Measurements from ENCODE around the gene GNPAT.
A peak's percentile ranks its signal among the peaks of the same experiment; 100 is the strongest.
"Not testable (repeated sequence)": the region's sequence is repeated elsewhere in the genome, so short reads cannot be mapped to it uniquely, and the experiment has no call there.

Gene GNPAT

DNA sequence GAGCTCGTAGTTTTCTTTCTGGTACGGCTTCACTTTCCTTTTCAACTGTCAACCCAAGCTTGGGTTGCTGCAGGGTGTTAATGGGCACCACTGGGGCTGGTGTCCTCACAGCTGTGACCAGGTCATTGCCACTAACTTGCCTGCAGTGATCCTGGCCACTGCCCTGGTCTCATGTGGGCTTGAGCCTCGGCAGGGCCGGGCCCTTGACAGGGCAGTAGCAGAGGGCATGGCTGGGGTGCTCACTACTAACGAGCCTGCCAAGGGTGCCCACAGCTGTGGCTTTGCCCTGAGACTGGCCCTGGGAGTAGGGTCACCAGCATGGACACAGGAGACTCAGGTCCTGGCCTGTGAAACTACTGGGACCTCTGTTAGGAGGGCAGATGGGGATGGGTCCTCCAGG, 31.5 kb upstream of the GNPAT start:
- no peak overlapping the region for H3K9ac ChIP-seq (ENCODE audit: low read length)
- TF ChIP-seq EZH2phosphoT487 (conservative IDR thresholded peaks at IDR 0.05; ENCODE audit: low read length), result no peak
- TF ChIP-seq, protein P1, sequence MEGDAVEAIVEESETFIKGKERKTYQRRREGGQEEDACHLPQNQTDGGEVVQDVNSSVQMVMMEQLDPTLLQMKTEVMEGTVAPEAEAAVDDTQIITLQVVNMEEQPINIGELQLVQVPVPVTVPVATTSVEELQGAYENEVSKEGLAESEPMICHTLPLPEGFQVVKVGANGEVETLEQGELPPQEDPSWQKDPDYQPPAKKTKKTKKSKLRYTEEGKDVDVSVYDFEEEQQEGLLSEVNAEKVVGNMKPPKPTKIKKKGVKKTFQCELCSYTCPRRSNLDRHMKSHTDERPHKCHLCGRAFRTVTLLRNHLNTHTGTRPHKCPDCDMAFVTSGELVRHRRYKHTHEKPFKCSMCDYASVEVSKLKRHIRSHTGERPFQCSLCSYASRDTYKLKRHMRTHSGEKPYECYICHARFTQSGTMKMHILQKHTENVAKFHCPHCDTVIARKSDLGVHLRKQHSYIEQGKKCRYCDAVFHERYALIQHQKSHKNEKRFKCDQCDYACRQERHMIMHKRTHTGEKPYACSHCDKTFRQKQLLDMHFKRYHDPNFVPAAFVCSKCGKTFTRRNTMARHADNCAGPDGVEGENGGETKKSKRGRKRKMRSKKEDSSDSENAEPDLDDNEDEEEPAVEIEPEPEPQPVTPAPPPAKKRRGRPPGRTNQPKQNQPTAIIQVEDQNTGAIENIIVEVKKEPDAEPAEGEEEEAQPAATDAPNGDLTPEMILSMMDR (IDR thresholded peaks at IDR 0.05; ENCODE audit: insufficient read depth, low read length, poor library complexity, severe bottlenecking), result no peak
- no peak overlapping the region for H3K4me2 ChIP-seq (ENCODE audit: low read depth, low read length, poor library complexity, severe bottlenecking)
- H3K27ac ChIP-seq (ENCODE audit: low read depth, low read length), result no peak overlapping the region
- H3K9me2 ChIP-seq (replicated peaks; ENCODE audit: insufficient read depth, low read length), result no peaks in the 10 kb centered on the region
- H3K79me2 ChIP-seq (ENCODE audit: insufficient read depth, low read length), result no peaks in the 10 kb centered on the region
- no peak overlapping the region for H2AFZ ChIP-seq (ENCODE audit: low read depth, low read length, severe bottlenecking)
- no peaks in the 10 kb centered on the region for H3F3A ChIP-seq (ENCODE audit: insufficient read depth)
- no peaks in the 10 kb centered on the region for H4K20me1 ChIP-seq (ENCODE audit: low read depth, low read length)
- no peaks in the 10 kb centered on the region for H3K9me3 ChIP-seq (ENCODE audit: insufficient read depth, low read length)
- no peaks in the 10 kb centered on the region for H3K36me3 ChIP-seq (ENCODE audit: low read length)
- H3K4me3 ChIP-seq (ENCODE audit: insufficient read depth, low read length, poor library complexity, severe bottlenecking), result no peak overlapping the region
- no peaks in the 10 kb centered on the region for H3K27me3 ChIP-seq (ENCODE audit: low read length)

DNA sequence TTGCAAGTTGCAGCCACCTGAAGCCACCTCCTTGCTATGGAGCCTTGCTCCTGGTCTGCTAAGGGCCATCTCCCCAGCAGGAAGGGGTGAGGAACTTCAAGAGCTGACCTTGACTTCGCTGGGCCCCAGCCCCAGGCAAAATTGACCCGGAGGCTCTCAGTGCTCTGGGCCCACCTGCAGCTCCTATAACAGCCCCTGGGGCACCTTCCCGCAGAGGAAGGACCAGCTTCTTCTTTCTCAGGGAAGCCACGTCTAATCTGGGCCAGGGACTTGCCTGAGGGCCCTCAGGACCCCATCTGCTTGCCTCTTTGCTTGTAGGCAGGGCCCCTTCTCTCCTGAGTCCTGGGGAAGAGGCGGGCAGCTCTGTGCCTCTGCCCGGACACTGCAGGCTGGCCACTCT, 30.9 kb upstream of the GNPAT start:
- TF ChIP-seq EZH2phosphoT487 (conservative IDR thresholded peaks at IDR 0.05; ENCODE audit: low read length), result no peak
- TF ChIP-seq, protein P1 (IDR thresholded peaks at IDR 0.05; ENCODE audit: insufficient read depth, low read length, poor library complexity, severe bottlenecking), result no peak
- H3K36me3 ChIP-seq (ENCODE audit: low read length), result no peaks in the 10 kb centered on the region
- no peaks in the 10 kb centered on the region for H3K9me3 ChIP-seq (ENCODE audit: insufficient read depth, low read length)
- H3K9me2 ChIP-seq (replicated peaks; ENCODE audit: insufficient read depth, low read length), result no peaks in the 10 kb centered on the region
- no peak overlapping the region for H2AFZ ChIP-seq (ENCODE audit: low read depth, low read length, severe bottlenecking)
- no peaks in the 10 kb centered on the region for H3F3A ChIP-seq (ENCODE audit: insufficient read depth)
- no peaks in the 10 kb centered on the region for H4K20me1 ChIP-seq (ENCODE audit: low read depth, low read length)
- H3K27ac ChIP-seq (ENCODE audit: low read depth, low read length), result no peak overlapping the region
- no peak overlapping the region for H3K9ac ChIP-seq (ENCODE audit: low read length)
- no peaks in the 10 kb centered on the region for H3K79me2 ChIP-seq (ENCODE audit: insufficient read depth, low read length)
- no peak overlapping the region for H3K4me2 ChIP-seq (ENCODE audit: low read depth, low read length, poor library complexity, severe bottlenecking)
- H3K27me3 ChIP-seq (ENCODE audit: low read length), result no peaks in the 10 kb centered on the region
- no peak overlapping the region for H3K4me3 ChIP-seq (ENCODE audit: insufficient read depth, low read length, poor library complexity, severe bottlenecking)

DNA sequence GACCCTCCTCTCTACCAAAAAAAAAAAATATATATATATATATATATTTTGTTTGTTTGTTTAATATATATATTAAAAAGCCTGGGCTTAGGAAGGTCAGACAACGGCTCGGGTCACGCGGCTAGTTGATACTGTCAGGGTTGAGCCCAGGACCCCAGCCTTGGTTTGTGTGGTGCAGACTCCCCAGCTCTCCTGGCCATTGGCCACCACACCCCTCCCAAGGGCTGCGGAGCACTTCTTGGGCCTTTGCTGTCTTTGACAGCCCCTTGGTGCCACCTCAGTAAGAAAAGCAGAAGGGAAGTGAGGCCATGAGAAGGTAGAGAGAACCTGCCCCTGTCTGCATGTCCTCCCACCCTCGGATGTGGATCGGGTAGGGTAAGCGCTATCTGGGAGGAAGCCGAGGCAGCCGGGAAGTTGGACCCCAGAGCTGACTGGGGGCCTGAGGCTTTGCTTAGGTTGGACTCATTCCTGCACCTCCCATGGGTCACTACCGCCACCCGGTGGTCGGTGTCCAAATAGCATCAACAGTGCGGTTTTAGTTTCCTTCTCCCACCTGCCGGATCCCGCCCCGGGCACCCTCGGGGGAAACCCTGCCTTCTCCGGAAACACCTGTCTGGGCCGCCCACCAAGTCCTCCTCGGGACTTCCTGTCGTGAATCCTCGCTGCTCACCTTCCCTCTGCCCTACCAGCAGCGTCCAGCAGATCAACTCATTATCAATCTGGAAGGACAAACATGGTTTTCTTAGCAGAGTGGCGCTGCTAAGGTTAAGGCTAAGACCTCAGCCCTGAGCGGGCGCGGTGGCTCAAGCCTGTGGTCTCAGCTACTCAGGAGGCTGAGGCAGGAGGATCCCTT, 29.8 kb upstream of the GNPAT start:
- Histone ChIP-seq H3K4me2 (ENCODE audit: low read depth, low read length, poor library complexity, severe bottlenecking) (peak overlapping the region; percentile 60), H3K9me2 (replicated peaks; ENCODE audit: insufficient read depth, low read length) (no peaks in the 10 kb centered on the region), H3K27me3 (ENCODE audit: low read length) (no peaks in the 10 kb centered on the region), H3K27ac (ENCODE audit: low read depth, low read length) (no peak overlapping the region), H3F3A (ENCODE audit: insufficient read depth) (no peaks in the 10 kb centered on the region), H3K9ac (ENCODE audit: low read length) (peak overlapping the region; percentile 42), H2AFZ (ENCODE audit: low read depth, low read length, severe bottlenecking) (peak overlapping the region; percentile 93), H3K79me2 (ENCODE audit: insufficient read depth, low read length) (no peaks in the 10 kb centered on the region), H3K9me3 (ENCODE audit: insufficient read depth, low read length) (no peaks in the 10 kb centered on the region), H3K4me3 (ENCODE audit: insufficient read depth, low read length, poor library complexity, severe bottlenecking) (peak overlapping the region; percentile 41), H3K36me3 (ENCODE audit: low read length) (no peaks in the 10 kb centered on the region), H4K20me1 (ENCODE audit: low read depth, low read length) (no peaks in the 10 kb centered on the region)
- TF ChIP-seq EZH2phosphoT487 (conservative IDR thresholded peaks at IDR 0.05; ENCODE audit: low read length), result no peak
- TF ChIP-seq, protein P1 (IDR thresholded peaks at IDR 0.05; ENCODE audit: insufficient read depth, low read length, poor library complexity, severe bottlenecking), result peak; percentile 80

DNA sequence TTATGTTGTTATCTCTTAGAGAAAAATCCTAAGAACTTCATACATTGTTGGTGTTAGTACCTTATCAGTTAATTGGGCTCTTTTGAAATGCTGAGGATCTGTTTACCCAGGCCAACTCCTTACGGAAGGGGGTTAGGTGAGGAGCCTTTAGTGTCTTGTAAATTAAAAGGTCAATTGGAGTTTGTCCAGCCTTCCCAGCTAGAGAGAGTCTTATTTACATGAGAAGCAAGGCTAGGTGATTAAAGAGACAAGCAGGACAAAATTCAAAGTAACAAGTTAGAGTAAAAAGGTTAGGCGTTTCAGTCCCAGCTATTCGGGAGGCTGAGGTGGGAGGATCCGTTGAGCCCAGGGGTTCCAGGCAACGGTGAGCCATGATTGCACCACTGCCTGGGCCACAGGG, 28.7 kb upstream of the GNPAT start:
- not testable (repeated sequence) for H4K20me1 ChIP-seq (ENCODE audit: low read depth, low read length); H3K9me2 ChIP-seq (replicated peaks; ENCODE audit: insufficient read depth, low read length); H3K27ac ChIP-seq (ENCODE audit: low read depth, low read length); H3K4me2 ChIP-seq (ENCODE audit: low read depth, low read length, poor library complexity, severe bottlenecking); H3K36me3 ChIP-seq (ENCODE audit: low read length); H3K9ac ChIP-seq (ENCODE audit: low read length); H3F3A ChIP-seq (ENCODE audit: insufficient read depth); H3K4me3 ChIP-seq (ENCODE audit: insufficient read depth, low read length, poor library complexity, severe bottlenecking); H3K27me3 ChIP-seq (ENCODE audit: low read length); H3K9me3 ChIP-seq (ENCODE audit: insufficient read depth, low read length); H3K79me2 ChIP-seq (ENCODE audit: insufficient read depth, low read length)
- peak overlapping the region; percentile 93 for H2AFZ ChIP-seq (ENCODE audit: low read depth, low read length, severe bottlenecking)
